ENCODE data around the gene ALPK3. TPM values are rescaled to one million over a fixed set of nuclear protein-coding genes. Genes with fewer than 3 reads are reported as not detected.

The ALPK3 gene
- total RNA-seq, 1 experiment from 2014 or later: 2.0 TPM

- TF ChIP-seq ZNF274 (IDR thresholded peaks at IDR 0.05; ENCODE audit: low read depth, low read length) (no peak), YY1 (IDR thresholded peaks at IDR 0.05; ENCODE audit: extremely low read depth, insufficient replicate concordance, low read depth, low read length) (no peak), JUND (IDR thresholded peaks at IDR 0.05) (no peak), EGR1 (IDR thresholded peaks at IDR 0.05; ENCODE audit: low read depth) (no peak), POLR2A (IDR thresholded peaks at IDR 0.05; ENCODE audit: borderline replicate concordance, extremely low read depth, insufficient read depth, insufficient read length) (no peak), SP1 (IDR thresholded peaks at IDR 0.05; ENCODE audit: low read depth) (no peak), CEBPB (IDR thresholded peaks at IDR 0.05; ENCODE audit: low read depth) (no peak)
- TF ChIP-seq, protein P1, sequence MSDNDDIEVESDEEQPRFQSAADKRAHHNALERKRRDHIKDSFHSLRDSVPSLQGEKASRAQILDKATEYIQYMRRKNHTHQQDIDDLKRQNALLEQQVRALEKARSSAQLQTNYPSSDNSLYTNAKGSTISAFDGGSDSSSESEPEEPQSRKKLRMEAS (IDR thresholded peaks at IDR 0.05): 0 out of 2 replicates have a peak, but pooled peaks have one; percentile 31
- intact Hi-C loops (cut with micrococcal nuclease): no loop called here
- ChIA-PET POLR2A (no interaction called here), CTCF (no interaction called here), RAD21 (ENCODE audit: low non-redundant PET in 1 of 2, low total read pairs in 2 of 2, uncharacterized antibody in 2 of 2, unreplicated experiment in 2 of 2) (interaction anchor here in 1 of 2 experiments (0.7 kb wide), 1 partner anchor 59 kb away, joined by 3 read pairs; no protein-coding TSS in a partner anchor)
- Histone ChIP-seq H3K4me1 (ENCODE audit: control insufficient read depth in 1 of 2, insufficient read depth in 2 of 2, low read length in 2 of 2) (peaks cover 14 to 19% of the 10 kb centered on the region in 2 experiments; a peak in 3 of 4 replicates), H2AFZ (ENCODE audit: low read depth, low read length, poor library complexity, severe bottlenecking) (no peak overlapping the region), H3K27me3 (ENCODE audit: insufficient read depth, low read length) (no peaks in the 10 kb centered on the region), H3K79me2 (ENCODE audit: insufficient read depth, low read length) (no peaks in the 10 kb centered on the region), H3K9me3 (ENCODE audit: control insufficient read depth in 1 of 2, insufficient read depth in 1 of 2, low read depth in 1 of 2, low read length in 2 of 2) (no peaks in the 10 kb centered on the region), H3K9me2 (ENCODE audit: insufficient read depth) (no peaks in the 10 kb centered on the region), H3K9ac (ENCODE audit: low read length) (no peak overlapping the region), H3K27ac (ENCODE audit: low read depth, low read length) (no peak overlapping the region), H4K20me1 (ENCODE audit: insufficient read depth) (no peaks in the 10 kb centered on the region), H3K4me3 (replicated peaks in 1 of 2; ENCODE audit: low read depth in 1 of 2, low read length in 2 of 2) (no peak overlapping the region), H3K36me3 (ENCODE audit: control insufficient read depth in 1 of 2, insufficient read depth in 2 of 2, low read length in 2 of 2) (no peaks in the 10 kb centered on the region), H3K4me2 (ENCODE audit: low read length) (peak overlapping the region; percentile 16)
- BruUV-seq (replicated peaks): no TSS peak
- DNase-seq (ENCODE audit: low read depth, low spot score) (no peak), ATAC-seq (peak; percentile 25; the same call in 1 of the 2 replicates)
Observed at GRCh38 chr15:84818261-84819131, 1.3 kb downstream of the ALPK3 start.

DNA sequence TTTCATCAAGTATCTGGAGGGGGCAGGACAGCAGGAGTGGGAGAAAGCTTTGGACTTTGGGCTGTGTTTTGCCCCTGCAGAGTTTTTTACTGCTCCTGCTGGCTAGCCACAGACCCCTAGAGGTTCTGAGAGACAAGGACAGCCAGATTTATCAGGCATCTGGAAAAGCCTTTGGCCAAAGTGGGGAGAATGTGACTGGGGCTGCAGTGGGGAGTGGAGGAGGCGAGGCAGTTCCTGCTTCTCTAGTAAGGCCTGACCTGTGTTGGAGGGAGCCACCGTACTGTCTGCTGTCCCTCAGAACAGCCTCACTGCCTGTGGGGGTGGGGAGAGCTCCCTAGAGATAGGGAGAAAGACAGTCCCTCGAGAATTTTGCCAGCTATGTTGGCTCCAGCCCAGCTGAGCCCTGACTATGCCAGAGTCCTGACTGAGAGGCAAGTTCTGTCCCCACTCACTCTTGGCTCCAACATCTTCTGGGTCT, 2.2 kb downstream of the ALPK3 start:
- no peak overlapping the region for H3K9ac ChIP-seq (ENCODE audit: low read length)
- intact Hi-C loops (cut with micrococcal nuclease): no loop called here

More for the DNA sequence above, 2.2 kb downstream of the ALPK3 start:
- CTCF ChIA-PET: no interaction called here
- Histone ChIP-seq H4K20me1 (ENCODE audit: insufficient read depth) (no peaks in the 10 kb centered on the region), H3K27me3 (ENCODE audit: insufficient read depth, low read length) (no peaks in the 10 kb centered on the region), H3K79me2 (ENCODE audit: insufficient read depth, low read length) (no peaks in the 10 kb centered on the region), H2AFZ (ENCODE audit: low read depth, low read length, poor library complexity, severe bottlenecking) (no peak overlapping the region), H3K9me3 (ENCODE audit: control insufficient read depth in 1 of 2, insufficient read depth in 1 of 2, low read depth in 1 of 2, low read length in 2 of 2) (no peaks in the 10 kb centered on the region), H3K27ac (ENCODE audit: low read depth, low read length) (no peak overlapping the region), H3K4me1 (ENCODE audit: control insufficient read depth in 1 of 2, insufficient read depth in 2 of 2, low read length in 2 of 2) (peaks cover 14 to 19% of the 10 kb centered on the region in 2 experiments; a peak in 3 of 4 replicates), H3K36me3 (ENCODE audit: control insufficient read depth in 1 of 2, insufficient read depth in 2 of 2, low read length in 2 of 2) (no peaks in the 10 kb centered on the region), H3K9me2 (ENCODE audit: insufficient read depth) (no peaks in the 10 kb centered on the region), H3K4me3 (replicated peaks in 1 of 2; ENCODE audit: low read depth in 1 of 2, low read length in 2 of 2) (no peak overlapping the region), H3K4me2 (ENCODE audit: low read length) (no peak overlapping the region)
- BruUV-seq (replicated peaks): no TSS peak
- RAD21 ChIA-PET (ENCODE audit: low non-redundant PET in 1 of 2, low total read pairs in 2 of 2, uncharacterized antibody in 2 of 2, unreplicated experiment in 2 of 2): no interaction called here
- TF ChIP-seq TCF7L2 (IDR thresholded peaks at IDR 0.05; ENCODE audit: borderline replicate concordance, extremely low read depth, insufficient read depth, insufficient read length) (no peak), SP1 (IDR thresholded peaks at IDR 0.05; ENCODE audit: low read depth) (no peak), JUND (IDR thresholded peaks at IDR 0.05) (no peak), EZH2phosphoT487 (IDR thresholded peaks at IDR 0.05; ENCODE audit: borderline replicate concordance) (no peak), RAD21 (IDR thresholded peaks at IDR 0.05; ENCODE audit: low read depth) (no peak), CTCF (IDR thresholded peaks at IDR 0.05 in 2 of 3, conservative IDR thresholded peaks at IDR 0.05 in 1 of 3; ENCODE audit: borderline replicate concordance in 1 of 3, insufficient read depth in 1 of 3, low read depth in 2 of 3, low read length in 2 of 3) (no peak; a peak in 1 of 6 replicates), CBX3 (IDR thresholded peaks at IDR 0.05; ENCODE audit: low read depth) (no peak), ATF3 (IDR thresholded peaks at IDR 0.05) (no peak), POLR2AphosphoS5 (IDR thresholded peaks at IDR 0.05; ENCODE audit: low read depth, low read length) (no peak), FOSL1 (IDR thresholded peaks at IDR 0.05; ENCODE audit: low read depth) (no peak), ZNF274 (IDR thresholded peaks at IDR 0.05; ENCODE audit: low read depth, low read length) (no peak), ZFX (IDR thresholded peaks at IDR 0.05) (no peak)
- TF ChIP-seq, protein P1 (IDR thresholded peaks at IDR 0.05): no peak
- POLR2A ChIA-PET: no interaction called here
- peak; percentile 40 for ATAC-seq
- no peak for DNase-seq (ENCODE audit: low read depth, low spot score)
